ENCODE results near the gene ANXA9. TPM values are rescaled to one million over a fixed set of nuclear protein-coding genes. Genes with fewer than 3 reads are reported as not detected.

ANXA9 gene
- polyA plus RNA-seq, 2 donors, result 14.4 to 17.5 TPM

DNA sequence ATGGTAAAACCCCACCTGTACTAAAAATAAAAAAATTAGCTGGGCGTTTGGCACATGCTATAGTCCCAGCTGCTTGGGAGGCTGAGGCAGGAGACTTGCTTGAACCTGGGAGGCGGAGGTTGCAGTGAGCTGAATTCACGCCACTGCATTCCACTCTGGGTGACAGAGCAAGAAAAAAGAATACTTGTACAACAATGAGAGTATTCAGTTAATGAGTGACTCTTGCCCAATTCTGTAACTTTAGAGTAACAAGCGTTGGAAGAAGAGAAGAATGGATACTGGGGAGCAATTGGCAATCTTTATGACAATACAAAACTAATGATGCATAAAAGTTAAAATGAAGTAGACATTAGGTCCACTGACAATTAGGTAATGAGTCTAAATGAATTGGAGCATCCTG lies 10.5 kb downstream of the ANXA9 start:
- H3K27me3 ChIP-seq (ENCODE audit: control insufficient read depth in 1 of 2, insufficient read depth in 2 of 2, low read length in 2 of 2), result no peaks in the 10 kb centered on the region
- WGBS, 2 donors, result 73 to 84% methylated on average over 4 of the region's 4 CpGs
- H3K4me1 ChIP-seq (ENCODE audit: control insufficient read depth in 2 of 2, insufficient read depth in 2 of 2, low read length in 1 of 2), result no peaks in the 10 kb centered on the region
- H3K36me3 ChIP-seq (ENCODE audit: control insufficient read depth in 2 of 2, insufficient read depth in 2 of 2, low read length in 1 of 2), result peaks cover 8 to 9% of the 10 kb centered on the region in 2 donors
- H3K27ac ChIP-seq (ENCODE audit: low read depth in 2 of 2, low read length in 1 of 2), result no peak overlapping the region
- no peak overlapping the region for H3K4me3 ChIP-seq (ENCODE audit: low read depth in 1 of 2, low read length in 2 of 2)
- no peaks in the 10 kb centered on the region for H3K9me3 ChIP-seq (ENCODE audit: control insufficient read depth in 2 of 2, insufficient read depth in 1 of 2, low read depth in 1 of 2, low read length in 1 of 2)

DNA sequence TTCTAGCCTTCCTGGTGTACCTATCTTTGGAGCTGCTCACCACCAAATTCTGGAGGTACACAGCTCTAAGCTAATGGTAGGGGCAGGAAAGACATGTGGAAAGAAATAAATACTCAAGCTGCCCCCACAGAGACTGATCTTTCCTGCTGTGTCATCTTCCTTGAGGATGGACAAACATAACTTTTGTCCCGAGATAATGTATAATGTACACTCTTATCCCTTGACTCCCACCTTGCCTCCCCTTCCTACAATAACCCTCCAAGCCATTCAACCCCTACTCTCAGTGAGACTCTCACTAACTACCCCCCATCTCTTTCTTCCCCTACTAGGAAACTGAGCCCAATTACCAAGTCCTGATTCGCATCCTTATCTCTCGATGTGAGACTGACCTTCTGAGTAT lies 12.2 kb downstream of the ANXA9 start:
- peaks cover 0 to 2% of the 10 kb centered on the region in 2 donors for H3K4me1 ChIP-seq (ENCODE audit: control insufficient read depth in 2 of 2, insufficient read depth in 2 of 2, low read length in 1 of 2)
- WGBS, 2 donors, result 85 to 86% methylated on average over 3 of the region's 3 CpGs

DNA sequence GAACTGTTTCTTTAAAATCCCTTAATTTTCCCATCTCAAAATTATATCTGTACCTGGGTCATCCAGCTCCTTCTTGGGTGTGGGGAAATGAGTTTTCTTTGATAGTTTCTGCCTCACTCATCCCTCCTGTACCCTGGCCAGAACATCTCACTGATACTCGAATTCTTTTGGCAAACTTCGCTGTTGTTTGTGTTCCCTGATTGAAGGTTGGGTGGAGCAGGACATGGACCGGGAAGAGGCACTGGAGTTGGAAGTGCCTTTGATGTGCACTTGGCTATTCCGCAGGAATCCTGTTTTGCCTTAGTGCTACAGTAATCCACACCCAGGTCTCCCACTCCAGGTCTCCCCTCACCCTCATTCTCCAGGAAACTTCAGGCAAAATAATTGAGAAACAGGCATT lies 13.4 kb downstream of the ANXA9 start:
- Histone ChIP-seq H3K36me3 (ENCODE audit: control insufficient read depth in 2 of 2, insufficient read depth in 2 of 2, low read length in 1 of 2) (peaks cover 14 to 25% of the 10 kb centered on the region in 2 donors), H3K27me3 (ENCODE audit: control insufficient read depth in 1 of 2, insufficient read depth in 2 of 2, low read length in 2 of 2) (no peaks in the 10 kb centered on the region), H3K4me1 (ENCODE audit: control insufficient read depth in 2 of 2, insufficient read depth in 2 of 2, low read length in 1 of 2) (peaks cover 0 to 2% of the 10 kb centered on the region in 2 donors), H3K9me3 (ENCODE audit: control insufficient read depth in 2 of 2, insufficient read depth in 1 of 2, low read depth in 1 of 2, low read length in 1 of 2) (no peaks in the 10 kb centered on the region), H3K4me3 (ENCODE audit: low read depth in 1 of 2, low read length in 2 of 2) (no peak overlapping the region), H3K27ac (ENCODE audit: low read depth in 2 of 2, low read length in 1 of 2) (peak overlapping the region in 1 of 2 donors; percentile 56)
- 42 to 59% methylated on average over 4 of the region's 4 CpGs for WGBS, 2 donors

More for the DNA sequence above, 12.2 kb downstream of the ANXA9 start:
- H3K9me3 ChIP-seq (ENCODE audit: control insufficient read depth in 2 of 2, insufficient read depth in 1 of 2, low read depth in 1 of 2, low read length in 1 of 2), result no peaks in the 10 kb centered on the region
- H3K4me3 ChIP-seq (ENCODE audit: low read depth in 1 of 2, low read length in 2 of 2), result no peak overlapping the region
- H3K36me3 ChIP-seq (ENCODE audit: control insufficient read depth in 2 of 2, insufficient read depth in 2 of 2, low read length in 1 of 2), result peaks cover 11 to 22% of the 10 kb centered on the region in 2 donors
- no peaks in the 10 kb centered on the region for H3K27me3 ChIP-seq (ENCODE audit: control insufficient read depth in 1 of 2, insufficient read depth in 2 of 2, low read length in 2 of 2)
- no peak overlapping the region for H3K27ac ChIP-seq (ENCODE audit: low read depth in 2 of 2, low read length in 1 of 2)

GRCh38 chr1:150995896-150996295 lies 13.8 kb downstream of the ANXA9 start:
- H3K27ac ChIP-seq (ENCODE audit: low read depth in 2 of 2, low read length in 1 of 2), result peak overlapping the region in 1 of 2 donors; percentile 56

GRCh38 chr1:150997126-150997872 lies 15.2 kb downstream of the ANXA9 start:
- Histone ChIP-seq H3K4me1 (ENCODE audit: control insufficient read depth in 2 of 2, insufficient read depth in 2 of 2, low read length in 1 of 2) (peaks cover 2 to 4% of the 10 kb centered on the region in 2 donors), H3K9me3 (ENCODE audit: control insufficient read depth in 2 of 2, insufficient read depth in 1 of 2, low read depth in 1 of 2, low read length in 1 of 2) (no peaks in the 10 kb centered on the region), H3K27me3 (ENCODE audit: control insufficient read depth in 1 of 2, insufficient read depth in 2 of 2, low read length in 2 of 2) (no peaks in the 10 kb centered on the region), H3K27ac (ENCODE audit: low read depth in 2 of 2, low read length in 1 of 2) (no peak overlapping the region), H3K36me3 (ENCODE audit: control insufficient read depth in 2 of 2, insufficient read depth in 2 of 2, low read length in 1 of 2) (peaks cover 17 to 28% of the 10 kb centered on the region in 2 donors), H3K4me3 (ENCODE audit: low read depth in 1 of 2, low read length in 2 of 2) (no peak overlapping the region)
- WGBS, 2 donors, result 87 to 91% methylated on average over 19 to 20 of the region's 20 CpGs

More at GRCh38 chr1:150995896-150996295, 13.8 kb downstream of the ANXA9 start:
- no peaks in the 10 kb centered on the region for H3K27me3 ChIP-seq (ENCODE audit: control insufficient read depth in 1 of 2, insufficient read depth in 2 of 2, low read length in 2 of 2)
- peaks cover 0 to 2% of the 10 kb centered on the region in 2 donors for H3K4me1 ChIP-seq (ENCODE audit: control insufficient read depth in 2 of 2, insufficient read depth in 2 of 2, low read length in 1 of 2)
- no peak overlapping the region for H3K4me3 ChIP-seq (ENCODE audit: low read depth in 1 of 2, low read length in 2 of 2)
- 37 to 41% methylated on average over 9 of the region's 9 CpGs for WGBS, 2 donors
- peaks cover 17 to 25% of the 10 kb centered on the region in 2 donors for H3K36me3 ChIP-seq (ENCODE audit: control insufficient read depth in 2 of 2, insufficient read depth in 2 of 2, low read length in 1 of 2)
- H3K9me3 ChIP-seq (ENCODE audit: control insufficient read depth in 2 of 2, insufficient read depth in 1 of 2, low read depth in 1 of 2, low read length in 1 of 2), result no peaks in the 10 kb centered on the region

DNA sequence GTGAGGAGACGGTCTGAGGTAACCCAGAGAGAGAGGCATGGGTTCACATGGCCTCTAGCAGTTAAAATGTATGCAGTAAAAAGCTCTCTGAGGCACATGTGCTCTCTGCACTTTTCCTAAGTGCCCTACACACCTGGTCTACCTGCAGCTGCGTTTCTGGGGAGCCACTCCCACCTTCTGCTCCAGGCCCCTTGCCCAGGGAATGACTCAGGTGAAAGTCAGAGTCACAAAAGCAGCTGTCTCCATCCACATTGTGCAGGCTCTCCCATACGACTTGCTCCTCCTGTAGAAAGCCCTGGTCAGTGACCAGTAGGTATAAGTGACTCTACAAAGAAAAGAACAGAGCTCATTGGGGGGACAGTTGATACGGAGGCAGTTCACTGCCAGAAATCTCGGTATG lies 15.9 kb downstream of the ANXA9 start:
- no peak overlapping the region for H3K4me3 ChIP-seq (ENCODE audit: low read depth in 1 of 2, low read length in 2 of 2)
- no peaks in the 10 kb centered on the region for H3K9me3 ChIP-seq (ENCODE audit: control insufficient read depth in 2 of 2, insufficient read depth in 1 of 2, low read depth in 1 of 2, low read length in 1 of 2)
- peaks cover 3 to 4% of the 10 kb centered on the region in 2 donors for H3K4me1 ChIP-seq (ENCODE audit: control insufficient read depth in 2 of 2, insufficient read depth in 2 of 2, low read length in 1 of 2)
- peaks cover 17 to 33% of the 10 kb centered on the region in 2 donors for H3K36me3 ChIP-seq (ENCODE audit: control insufficient read depth in 2 of 2, insufficient read depth in 2 of 2, low read length in 1 of 2)
- H3K27me3 ChIP-seq (ENCODE audit: control insufficient read depth in 1 of 2, insufficient read depth in 2 of 2, low read length in 2 of 2), result no peaks in the 10 kb centered on the region
- 53 to 54% methylated on average over 5 of the region's 5 CpGs for WGBS, 2 donors
- no peak overlapping the region for H3K27ac ChIP-seq (ENCODE audit: low read depth in 2 of 2, low read length in 1 of 2)

DNA sequence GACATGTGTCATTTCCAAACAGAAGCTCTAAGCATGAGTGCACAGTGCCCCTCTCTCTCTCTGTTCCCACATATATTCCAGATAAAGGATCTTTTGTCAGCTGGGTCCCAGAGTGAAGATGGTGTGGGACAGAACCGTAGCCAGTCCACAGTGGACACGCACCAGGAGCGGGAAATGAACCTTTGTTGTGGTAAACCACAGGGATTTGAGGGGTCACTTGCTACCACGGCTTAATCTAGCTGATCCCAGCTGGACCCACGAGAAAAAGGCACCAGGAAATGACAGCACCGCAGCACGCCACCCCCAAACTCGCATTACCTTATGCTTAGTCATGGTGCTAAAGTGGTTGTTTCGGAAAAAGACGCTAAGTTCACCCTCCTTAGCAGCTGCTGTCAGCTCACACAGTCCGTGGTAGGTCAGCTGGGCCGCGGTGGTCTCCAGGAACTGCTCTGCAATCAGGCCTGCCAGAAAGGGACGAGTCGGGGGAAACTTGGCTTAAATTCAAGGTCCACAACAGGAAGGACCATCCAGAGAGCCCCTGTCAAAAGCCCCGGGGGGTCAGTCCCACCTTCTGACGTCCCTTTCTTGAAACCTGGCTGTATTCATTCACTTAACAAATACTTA lies 17.1 kb downstream of the ANXA9 start:
- H3K4me1 ChIP-seq (ENCODE audit: control insufficient read depth in 2 of 2, insufficient read depth in 2 of 2, low read length in 1 of 2), result peaks cover 3 to 4% of the 10 kb centered on the region in 2 donors
- peaks cover 17 to 33% of the 10 kb centered on the region in 2 donors for H3K36me3 ChIP-seq (ENCODE audit: control insufficient read depth in 2 of 2, insufficient read depth in 2 of 2, low read length in 1 of 2)
- H3K9me3 ChIP-seq (ENCODE audit: control insufficient read depth in 2 of 2, insufficient read depth in 1 of 2, low read depth in 1 of 2, low read length in 1 of 2), result no peaks in the 10 kb centered on the region
- H3K27me3 ChIP-seq (ENCODE audit: control insufficient read depth in 1 of 2, insufficient read depth in 2 of 2, low read length in 2 of 2), result no peaks in the 10 kb centered on the region
- no peak overlapping the region for H3K4me3 ChIP-seq (ENCODE audit: low read depth in 1 of 2, low read length in 2 of 2)
- no peak overlapping the region for H3K27ac ChIP-seq (ENCODE audit: low read depth in 2 of 2, low read length in 1 of 2)
- WGBS, 2 donors, result 72 to 79% methylated on average over 17 of the region's 17 CpGs

DNA sequence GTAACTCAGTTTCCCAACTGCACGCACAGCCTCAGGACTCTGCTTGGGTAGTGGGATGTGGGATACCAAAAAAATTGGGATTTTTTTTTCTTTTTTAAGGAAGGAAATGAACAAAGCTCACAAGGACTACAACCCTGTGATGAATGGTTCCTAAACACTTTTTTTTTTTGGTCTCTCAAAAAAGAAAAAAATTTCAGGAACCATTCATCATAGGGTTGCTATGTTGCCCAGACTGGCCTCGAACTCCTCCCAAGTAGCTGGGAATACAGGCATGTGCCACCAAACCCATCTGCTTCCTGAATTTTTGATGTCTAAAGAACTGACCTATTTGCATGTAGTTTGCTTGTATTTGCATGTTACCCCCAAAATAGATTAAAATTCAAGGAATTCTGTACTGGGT lies 17.8 kb downstream of the ANXA9 start:
- Histone ChIP-seq H3K9me3 (ENCODE audit: control insufficient read depth in 2 of 2, insufficient read depth in 1 of 2, low read depth in 1 of 2, low read length in 1 of 2) (no peaks in the 10 kb centered on the region), H3K4me1 (ENCODE audit: control insufficient read depth in 2 of 2, insufficient read depth in 2 of 2, low read length in 1 of 2) (peaks cover 4 to 5% of the 10 kb centered on the region in 2 donors), H3K4me3 (ENCODE audit: low read depth in 1 of 2, low read length in 2 of 2) (no peak overlapping the region), H3K36me3 (ENCODE audit: control insufficient read depth in 2 of 2, insufficient read depth in 2 of 2, low read length in 1 of 2) (peaks cover 17 to 33% of the 10 kb centered on the region in 2 donors), H3K27me3 (ENCODE audit: control insufficient read depth in 1 of 2, insufficient read depth in 2 of 2, low read length in 2 of 2) (no peaks in the 10 kb centered on the region), H3K27ac (ENCODE audit: low read depth in 2 of 2, low read length in 1 of 2) (no peak overlapping the region)
- WGBS, 2 donors, result 87 to 89% methylated on average over 2 of the region's 2 CpGs

DNA sequence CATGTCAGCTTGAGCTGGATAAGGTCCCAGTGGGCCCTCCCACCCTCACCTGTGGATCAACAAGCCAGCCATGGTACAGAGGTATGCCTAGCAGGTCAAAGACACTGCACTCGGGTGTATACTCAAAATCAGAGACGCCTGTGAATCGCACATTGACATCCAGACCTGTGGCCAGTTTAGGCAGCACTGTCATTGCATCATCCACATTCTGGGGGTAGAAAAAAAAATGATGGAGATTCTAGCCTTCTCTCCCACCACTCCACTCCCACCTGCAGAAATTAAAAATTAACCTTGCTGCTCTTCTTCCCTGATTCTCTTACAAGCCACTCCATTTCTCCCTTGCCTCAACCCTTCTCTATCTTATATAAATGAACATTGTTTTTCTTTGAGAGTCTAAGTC lies 18.3 kb downstream of the ANXA9 start:
- H3K4me3 ChIP-seq (ENCODE audit: low read depth in 1 of 2, low read length in 2 of 2), result no peak overlapping the region
- peaks cover 17 to 33% of the 10 kb centered on the region in 2 donors for H3K36me3 ChIP-seq (ENCODE audit: control insufficient read depth in 2 of 2, insufficient read depth in 2 of 2, low read length in 1 of 2)
- H3K27ac ChIP-seq (ENCODE audit: low read depth in 2 of 2, low read length in 1 of 2), result no peak overlapping the region
- 95 to 97% methylated on average over 3 of the region's 3 CpGs for WGBS, 2 donors
- no peaks in the 10 kb centered on the region for H3K9me3 ChIP-seq (ENCODE audit: control insufficient read depth in 2 of 2, insufficient read depth in 1 of 2, low read depth in 1 of 2, low read length in 1 of 2)
- H3K27me3 ChIP-seq (ENCODE audit: control insufficient read depth in 1 of 2, insufficient read depth in 2 of 2, low read length in 2 of 2), result no peaks in the 10 kb centered on the region
- H3K4me1 ChIP-seq (ENCODE audit: control insufficient read depth in 2 of 2, insufficient read depth in 2 of 2, low read length in 1 of 2), result peaks cover 4 to 5% of the 10 kb centered on the region in 2 donors
